Measurements from ENCODE around the gene LEPROT.

DNA sequence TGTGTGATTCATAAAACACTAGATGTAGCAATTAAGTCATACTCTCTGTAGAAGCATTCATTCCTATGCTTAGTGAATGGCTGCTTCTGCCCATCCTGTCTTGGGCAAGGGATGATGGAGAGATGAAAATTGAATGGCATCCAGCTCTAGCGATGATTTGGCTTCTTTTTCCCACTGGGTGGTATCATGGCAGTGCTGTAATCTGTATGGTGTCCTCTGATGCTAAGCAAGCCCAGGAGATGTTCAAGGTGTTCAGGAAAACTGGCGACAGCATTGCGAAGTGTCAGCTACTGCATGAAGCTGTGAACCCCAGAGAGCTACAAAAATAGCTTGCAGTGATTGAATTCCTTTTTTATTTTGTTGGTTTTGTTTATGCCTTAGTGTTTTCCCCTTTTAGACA lies 48.9 kb upstream of the LEPROT start:
- TF ChIP-seq, protein P1, sequence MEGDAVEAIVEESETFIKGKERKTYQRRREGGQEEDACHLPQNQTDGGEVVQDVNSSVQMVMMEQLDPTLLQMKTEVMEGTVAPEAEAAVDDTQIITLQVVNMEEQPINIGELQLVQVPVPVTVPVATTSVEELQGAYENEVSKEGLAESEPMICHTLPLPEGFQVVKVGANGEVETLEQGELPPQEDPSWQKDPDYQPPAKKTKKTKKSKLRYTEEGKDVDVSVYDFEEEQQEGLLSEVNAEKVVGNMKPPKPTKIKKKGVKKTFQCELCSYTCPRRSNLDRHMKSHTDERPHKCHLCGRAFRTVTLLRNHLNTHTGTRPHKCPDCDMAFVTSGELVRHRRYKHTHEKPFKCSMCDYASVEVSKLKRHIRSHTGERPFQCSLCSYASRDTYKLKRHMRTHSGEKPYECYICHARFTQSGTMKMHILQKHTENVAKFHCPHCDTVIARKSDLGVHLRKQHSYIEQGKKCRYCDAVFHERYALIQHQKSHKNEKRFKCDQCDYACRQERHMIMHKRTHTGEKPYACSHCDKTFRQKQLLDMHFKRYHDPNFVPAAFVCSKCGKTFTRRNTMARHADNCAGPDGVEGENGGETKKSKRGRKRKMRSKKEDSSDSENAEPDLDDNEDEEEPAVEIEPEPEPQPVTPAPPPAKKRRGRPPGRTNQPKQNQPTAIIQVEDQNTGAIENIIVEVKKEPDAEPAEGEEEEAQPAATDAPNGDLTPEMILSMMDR (IDR thresholded peaks at IDR 0.05): no peak
- TF ChIP-seq TEAD4 (CRISPR knock-in tag; IDR thresholded peaks at IDR 0.05) (no peak), NFYB (CRISPR knock-in tag; conservative IDR thresholded peaks at IDR 0.05; ENCODE audit: low read depth) (no peak), FOXJ3 (CRISPR knock-in tag; IDR thresholded peaks at IDR 0.05; ENCODE audit: borderline replicate concordance) (no peak), GABPB1 (CRISPR knock-in tag; IDR thresholded peaks at IDR 0.05) (no peak)
- TF ChIP-seq, protein P2, sequence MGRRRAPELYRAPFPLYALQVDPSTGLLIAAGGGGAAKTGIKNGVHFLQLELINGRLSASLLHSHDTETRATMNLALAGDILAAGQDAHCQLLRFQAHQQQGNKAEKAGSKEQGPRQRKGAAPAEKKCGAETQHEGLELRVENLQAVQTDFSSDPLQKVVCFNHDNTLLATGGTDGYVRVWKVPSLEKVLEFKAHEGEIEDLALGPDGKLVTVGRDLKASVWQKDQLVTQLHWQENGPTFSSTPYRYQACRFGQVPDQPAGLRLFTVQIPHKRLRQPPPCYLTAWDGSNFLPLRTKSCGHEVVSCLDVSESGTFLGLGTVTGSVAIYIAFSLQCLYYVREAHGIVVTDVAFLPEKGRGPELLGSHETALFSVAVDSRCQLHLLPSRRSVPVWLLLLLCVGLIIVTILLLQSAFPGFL (CRISPR knock-in tag; IDR thresholded peaks at IDR 0.05; ENCODE audit: borderline replicate concordance): no peak
- TF ChIP-seq, protein P3, sequence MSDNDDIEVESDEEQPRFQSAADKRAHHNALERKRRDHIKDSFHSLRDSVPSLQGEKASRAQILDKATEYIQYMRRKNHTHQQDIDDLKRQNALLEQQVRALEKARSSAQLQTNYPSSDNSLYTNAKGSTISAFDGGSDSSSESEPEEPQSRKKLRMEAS (CRISPR knock-in tag; IDR thresholded peaks at IDR 0.05): no peak
- TF ChIP-seq, protein P4, sequence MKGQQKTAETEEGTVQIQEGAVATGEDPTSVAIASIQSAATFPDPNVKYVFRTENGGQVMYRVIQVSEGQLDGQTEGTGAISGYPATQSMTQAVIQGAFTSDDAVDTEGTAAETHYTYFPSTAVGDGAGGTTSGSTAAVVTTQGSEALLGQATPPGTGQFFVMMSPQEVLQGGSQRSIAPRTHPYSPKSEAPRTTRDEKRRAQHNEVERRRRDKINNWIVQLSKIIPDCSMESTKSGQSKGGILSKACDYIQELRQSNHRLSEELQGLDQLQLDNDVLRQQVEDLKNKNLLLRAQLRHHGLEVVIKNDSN (CRISPR knock-in tag; IDR thresholded peaks at IDR 0.05): no peak
- TF ChIP-seq, protein P5, sequence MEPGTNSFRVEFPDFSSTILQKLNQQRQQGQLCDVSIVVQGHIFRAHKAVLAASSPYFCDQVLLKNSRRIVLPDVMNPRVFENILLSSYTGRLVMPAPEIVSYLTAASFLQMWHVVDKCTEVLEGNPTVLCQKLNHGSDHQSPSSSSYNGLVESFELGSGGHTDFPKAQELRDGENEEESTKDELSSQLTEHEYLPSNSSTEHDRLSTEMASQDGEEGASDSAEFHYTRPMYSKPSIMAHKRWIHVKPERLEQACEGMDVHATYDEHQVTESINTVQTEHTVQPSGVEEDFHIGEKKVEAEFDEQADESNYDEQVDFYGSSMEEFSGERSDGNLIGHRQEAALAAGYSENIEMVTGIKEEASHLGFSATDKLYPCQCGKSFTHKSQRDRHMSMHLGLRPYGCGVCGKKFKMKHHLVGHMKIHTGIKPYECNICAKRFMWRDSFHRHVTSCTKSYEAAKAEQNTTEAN (CRISPR knock-in tag; IDR thresholded peaks at IDR 0.05): no peak
- TF ChIP-seq, protein P6, sequence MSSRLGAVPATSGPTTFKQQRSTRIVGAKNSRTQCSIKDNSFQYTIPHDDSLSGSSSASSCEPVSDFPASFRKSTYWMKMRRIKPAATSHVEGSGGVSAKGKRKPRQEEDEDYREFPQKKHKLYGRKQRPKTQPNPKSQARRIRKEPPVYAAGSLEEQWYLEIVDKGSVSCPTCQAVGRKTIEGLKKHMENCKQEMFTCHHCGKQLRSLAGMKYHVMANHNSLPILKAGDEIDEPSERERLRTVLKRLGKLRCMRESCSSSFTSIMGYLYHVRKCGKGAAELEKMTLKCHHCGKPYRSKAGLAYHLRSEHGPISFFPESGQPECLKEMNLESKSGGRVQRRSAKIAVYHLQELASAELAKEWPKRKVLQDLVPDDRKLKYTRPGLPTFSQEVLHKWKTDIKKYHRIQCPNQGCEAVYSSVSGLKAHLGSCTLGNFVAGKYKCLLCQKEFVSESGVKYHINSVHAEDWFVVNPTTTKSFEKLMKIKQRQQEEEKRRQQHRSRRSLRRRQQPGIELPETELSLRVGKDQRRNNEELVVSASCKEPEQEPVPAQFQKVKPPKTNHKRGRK (CRISPR knock-in tag; IDR thresholded peaks at IDR 0.05; ENCODE audit: borderline replicate concordance): no peak
